LNCAP (cell line): Measurements from ENCODE around the gene MRPL49.
A peak's percentile ranks its signal among the peaks of the same experiment; 100 is the strongest.

Experiments used
- CTCF ChIP-seq: fragments of 450-650 bp; IDR thresholded peaks from 2 replicates; pipeline ENCODE4 v1.5.1; 2017; ENCODE audit warnings: mild to moderate bottlenecking

Gene MRPL49

GRCh38 chr11:65121865-65122696 is at the start of gene MRPL49, which contains the start of gene FAU:
MRPL49 (plus strand) TSS chr11:65122321; CDS start chr11:65122347, 26 bp downstream.
FAU (minus strand) TSS chr11:65122134; CDS start chr11:65121813, 321 bp downstream.
- TF ChIP-seq CTCF = no peak

GRCh38 chr11:65072631-65072966 is 49.5 kb upstream of the MRPL49 start:
- no peak for TF ChIP-seq CTCF

GRCh38 chr11:65077451-65077850 is 44.7 kb upstream of the MRPL49 start:
- no peak for TF ChIP-seq CTCF

GRCh38 chr11:65078151-65078550 is 44.0 kb upstream of the MRPL49 start:
- peak; percentile 61 for TF ChIP-seq CTCF

GRCh38 chr11:65078786-65079342 is 43.3 kb upstream of the MRPL49 start:
- no peak for TF ChIP-seq CTCF

- no peak for TF ChIP-seq CTCF
These were observed 38.8 kb upstream of the MRPL49 start for GRCh38 chr11:65083134-65083833.

- no peak for TF ChIP-seq CTCF
These were observed 38.1 kb upstream of the MRPL49 start, which contains the start of the genes CDCA5 and ZFPL1 for GRCh38 chr11:65083834-65084597. CDCA5 (minus strand) TSS chr11:65084040; CDS start chr11:65083978, 62 bp downstream. ZFPL1 (plus strand) TSS chr11:65084222; CDS start chr11:65084699, 477 bp downstream.
